ENCODE data around the gene AHCYL2. TPM values are rescaled to one million over a fixed set of nuclear protein-coding genes. Genes with fewer than 3 reads are reported as not detected.

Gene AHCYL2
- total RNA-seq, 1 donor from 2014 or later, result 106 TPM

DNA sequence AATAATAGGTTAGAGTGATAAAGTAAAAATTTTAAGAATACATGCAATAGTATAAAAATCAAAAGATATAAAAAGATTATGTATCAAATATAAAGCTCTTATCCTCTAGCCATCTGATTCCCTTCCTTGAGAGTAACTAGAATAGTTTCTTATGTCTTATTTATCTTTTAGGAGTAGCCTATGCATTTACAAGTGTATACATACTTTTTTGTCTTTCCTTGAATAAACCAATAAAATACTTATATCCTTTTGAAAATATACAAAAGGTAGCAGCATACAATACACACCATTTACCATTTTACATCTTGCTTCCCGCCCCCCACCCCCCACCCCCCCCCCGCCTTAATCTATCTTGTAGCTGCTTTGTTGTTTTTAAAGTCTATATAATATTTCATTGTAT is 31.4 kb downstream of the AHCYL2 start:
- intact Hi-C loops (cut with DNase I), result no loop called here
- no peak for ATAC-seq
- DNase-seq, result no peak
- H3K36me3 ChIP-seq, result no peaks in the 10 kb centered on the region
- no peaks in the 10 kb centered on the region for H3K9me3 ChIP-seq
- no peaks in the 10 kb centered on the region for H3K4me1 ChIP-seq
- H3K27me3 ChIP-seq, result no peaks in the 10 kb centered on the region
- no peak overlapping the region for H3K27ac ChIP-seq
- TF ChIP-seq, protein P1, sequence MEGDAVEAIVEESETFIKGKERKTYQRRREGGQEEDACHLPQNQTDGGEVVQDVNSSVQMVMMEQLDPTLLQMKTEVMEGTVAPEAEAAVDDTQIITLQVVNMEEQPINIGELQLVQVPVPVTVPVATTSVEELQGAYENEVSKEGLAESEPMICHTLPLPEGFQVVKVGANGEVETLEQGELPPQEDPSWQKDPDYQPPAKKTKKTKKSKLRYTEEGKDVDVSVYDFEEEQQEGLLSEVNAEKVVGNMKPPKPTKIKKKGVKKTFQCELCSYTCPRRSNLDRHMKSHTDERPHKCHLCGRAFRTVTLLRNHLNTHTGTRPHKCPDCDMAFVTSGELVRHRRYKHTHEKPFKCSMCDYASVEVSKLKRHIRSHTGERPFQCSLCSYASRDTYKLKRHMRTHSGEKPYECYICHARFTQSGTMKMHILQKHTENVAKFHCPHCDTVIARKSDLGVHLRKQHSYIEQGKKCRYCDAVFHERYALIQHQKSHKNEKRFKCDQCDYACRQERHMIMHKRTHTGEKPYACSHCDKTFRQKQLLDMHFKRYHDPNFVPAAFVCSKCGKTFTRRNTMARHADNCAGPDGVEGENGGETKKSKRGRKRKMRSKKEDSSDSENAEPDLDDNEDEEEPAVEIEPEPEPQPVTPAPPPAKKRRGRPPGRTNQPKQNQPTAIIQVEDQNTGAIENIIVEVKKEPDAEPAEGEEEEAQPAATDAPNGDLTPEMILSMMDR (IDR thresholded peaks at IDR 0.05), result no peak
- H3K4me3 ChIP-seq, result no peak overlapping the region

DNA sequence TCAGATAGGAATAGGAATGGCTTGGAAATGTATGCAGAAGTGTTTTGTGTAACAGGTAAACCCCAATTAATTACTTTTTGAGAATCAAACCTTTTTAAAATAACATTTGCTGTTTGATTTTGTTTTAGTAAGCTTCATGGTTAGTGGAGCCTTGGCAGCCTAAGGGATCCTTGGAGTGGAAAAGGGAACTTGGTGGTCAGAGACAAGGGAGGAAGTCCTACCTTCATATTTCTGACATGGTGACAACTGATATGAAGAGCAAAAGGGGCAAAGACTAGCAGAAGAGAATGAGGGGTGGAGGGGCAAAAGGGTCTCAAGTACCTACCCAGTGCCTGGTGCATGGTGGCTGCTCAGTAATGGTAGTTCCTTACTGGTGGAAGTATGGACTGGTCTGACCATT is 32.3 kb downstream of the AHCYL2 start:
- no peaks in the 10 kb centered on the region for H3K36me3 ChIP-seq
- H3K27ac ChIP-seq, result no peak overlapping the region
- TF ChIP-seq, protein P1 (IDR thresholded peaks at IDR 0.05), result no peak
- no peak for ATAC-seq
- no peaks in the 10 kb centered on the region for H3K9me3 ChIP-seq
- no peak overlapping the region for H3K4me3 ChIP-seq
- H3K27me3 ChIP-seq, result no peaks in the 10 kb centered on the region
- DNase-seq, result no peak
- intact Hi-C loops (cut with DNase I), result no loop called here
- H3K4me1 ChIP-seq, result no peaks in the 10 kb centered on the region

DNA sequence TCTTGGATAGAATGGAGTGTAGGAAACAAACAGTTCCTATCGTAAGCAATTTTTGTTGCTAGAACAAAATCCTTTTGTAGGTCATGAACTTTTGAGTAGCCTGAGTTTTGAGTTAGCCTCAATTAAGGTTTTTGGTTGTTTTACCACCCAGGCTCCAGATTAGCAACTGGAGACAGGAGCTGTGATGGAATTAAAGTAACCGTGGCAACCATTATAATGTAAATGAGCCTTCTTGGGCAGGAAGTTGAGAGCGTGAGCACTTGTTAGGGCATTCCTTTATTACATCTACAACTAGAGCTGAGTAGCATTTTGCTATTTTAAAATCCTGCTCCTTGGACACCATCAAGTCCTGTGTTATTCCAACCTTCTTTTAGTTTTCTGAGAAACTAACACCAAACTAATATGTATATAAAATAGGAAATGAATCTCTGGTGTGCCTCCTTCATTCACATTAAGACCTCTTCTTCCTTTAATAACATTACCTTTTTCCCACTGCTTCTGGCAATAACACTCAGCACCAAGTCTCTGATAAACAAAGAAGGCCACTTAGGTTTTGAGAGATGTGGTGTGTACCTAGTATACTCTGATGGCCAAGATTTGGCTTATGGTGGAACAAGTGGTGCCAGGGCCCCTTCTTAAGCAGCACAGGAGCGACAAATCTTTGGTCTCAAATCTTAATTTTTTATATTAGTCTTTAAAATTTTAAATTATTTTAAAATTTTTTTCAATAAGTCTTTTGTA is 34.0 kb downstream of the AHCYL2 start:
- TF ChIP-seq, protein P1 (IDR thresholded peaks at IDR 0.05), result no peak
- Histone ChIP-seq H3K27ac (no peak overlapping the region), H3K4me3 (no peak overlapping the region), H3K4me1 (no peaks in the 10 kb centered on the region), H3K9me3 (no peaks in the 10 kb centered on the region), H3K27me3 (no peaks in the 10 kb centered on the region), H3K36me3 (no peaks in the 10 kb centered on the region)
- ATAC-seq (no peak), DNase-seq (no peak)
- intact Hi-C loops (cut with DNase I), result no loop called here

DNA sequence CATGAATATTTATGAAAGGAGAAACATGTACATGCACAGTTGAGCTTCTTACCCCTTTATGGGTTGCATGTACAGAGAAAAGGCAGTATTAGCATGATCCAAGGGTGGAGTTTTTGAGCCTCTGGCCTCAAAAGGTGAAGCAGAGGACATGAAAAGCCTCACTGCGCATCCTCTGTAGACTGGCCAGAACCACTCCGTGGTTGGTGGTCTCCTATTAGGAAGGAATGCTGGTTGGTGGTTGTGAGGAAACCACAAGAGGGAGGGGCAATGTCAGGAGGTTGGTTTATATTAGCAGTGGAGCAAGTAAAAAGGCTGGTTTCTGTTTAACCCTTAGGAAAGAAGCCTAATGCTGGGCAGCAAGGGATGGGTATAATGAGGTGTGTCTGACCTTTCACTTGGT is 37.5 kb downstream of the AHCYL2 start:
- no peaks in the 10 kb centered on the region for H3K27me3 ChIP-seq
- no peak overlapping the region for H3K4me3 ChIP-seq
- no peaks in the 10 kb centered on the region for H3K36me3 ChIP-seq
- no peak overlapping the region for H3K27ac ChIP-seq
- no peak for ATAC-seq
- no peaks in the 10 kb centered on the region for H3K4me1 ChIP-seq
- no peaks in the 10 kb centered on the region for H3K9me3 ChIP-seq
- DNase-seq, result no peak
- TF ChIP-seq, protein P1 (IDR thresholded peaks at IDR 0.05), result no peak
- intact Hi-C loops (cut with DNase I), result no loop called here

DNA sequence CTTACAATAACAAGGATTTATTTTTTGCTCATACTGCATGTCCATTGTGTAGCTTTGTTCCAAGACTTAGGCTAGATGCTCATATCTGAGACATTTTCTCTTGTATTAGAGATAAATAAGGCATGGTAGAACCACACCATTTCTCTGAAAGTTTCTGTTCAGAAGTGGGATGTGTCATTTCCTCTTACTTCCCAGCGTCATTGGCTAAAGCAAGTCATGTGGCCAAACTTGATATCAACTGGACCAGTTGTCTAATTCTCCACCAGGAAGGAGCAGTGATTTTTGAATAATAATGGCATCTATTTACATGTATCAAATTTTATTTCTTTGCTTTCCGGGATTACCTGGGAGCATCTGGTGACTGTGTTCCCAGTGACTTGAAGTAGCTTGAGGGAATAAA is 38.3 kb downstream of the AHCYL2 start:
- DNase-seq (no peak), ATAC-seq (no peak)
- H3K4me3 ChIP-seq, result no peak overlapping the region
- H3K4me1 ChIP-seq, result no peaks in the 10 kb centered on the region
- H3K9me3 ChIP-seq, result no peaks in the 10 kb centered on the region
- no peaks in the 10 kb centered on the region for H3K36me3 ChIP-seq
- intact Hi-C loops (cut with DNase I), result no loop called here
- TF ChIP-seq, protein P1 (IDR thresholded peaks at IDR 0.05), result no peak
- no peak overlapping the region for H3K27ac ChIP-seq
- H3K27me3 ChIP-seq, result no peaks in the 10 kb centered on the region

DNA sequence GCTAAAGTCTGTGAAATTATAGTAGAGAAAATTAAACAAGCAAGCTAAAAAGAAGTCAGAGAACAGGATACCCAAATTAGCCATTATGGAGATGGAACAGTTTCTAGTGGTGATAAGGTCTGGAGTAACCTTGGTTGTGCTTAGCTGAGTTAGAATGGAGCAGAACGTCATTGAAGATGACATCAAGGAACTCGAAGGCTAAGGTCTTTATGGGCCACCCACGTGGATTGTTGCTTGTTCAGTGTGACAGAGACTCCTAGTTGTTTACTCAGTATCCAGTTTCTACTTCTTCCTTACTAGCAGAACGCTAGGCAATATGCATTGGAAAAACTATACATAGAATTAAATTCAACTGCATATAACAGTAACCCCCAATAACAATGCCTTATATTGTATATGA is 39.7 kb downstream of the AHCYL2 start:
- H3K4me3 ChIP-seq, result no peak overlapping the region
- H3K9me3 ChIP-seq, result no peaks in the 10 kb centered on the region
- TF ChIP-seq, protein P1 (IDR thresholded peaks at IDR 0.05), result no peak
- ATAC-seq (no peak), DNase-seq (no peak)
- H3K36me3 ChIP-seq, result no peaks in the 10 kb centered on the region
- no peak overlapping the region for H3K27ac ChIP-seq
- H3K27me3 ChIP-seq, result no peaks in the 10 kb centered on the region
- H3K4me1 ChIP-seq, result no peaks in the 10 kb centered on the region
- intact Hi-C loops (cut with DNase I), result no loop called here

All from upper lobe of right lung (tissue), 1 donor.